ENCODE results near the gene HACE1.

DNA sequence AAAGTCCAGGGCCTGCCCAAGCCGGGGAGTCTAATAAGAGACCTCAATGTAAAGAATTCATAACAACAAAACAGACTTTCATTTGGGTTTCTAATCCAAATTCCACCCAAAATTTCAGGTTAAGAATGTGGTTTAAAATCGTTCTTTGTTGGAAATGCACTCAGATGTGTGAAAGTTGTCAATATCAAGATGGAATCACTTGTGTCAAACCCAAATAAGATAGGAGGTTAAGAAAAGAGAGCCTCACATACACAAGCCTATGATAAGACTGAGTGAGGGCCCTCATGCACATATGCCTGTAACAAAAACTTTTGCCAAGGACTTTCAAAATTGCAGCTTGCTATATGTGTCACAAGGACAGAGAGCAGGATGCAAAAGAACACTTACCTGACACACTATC, 145.7 kb downstream of the HACE1 start:
- TF ChIP-seq OSR1 (CRISPR knock-in tag; IDR thresholded peaks at IDR 0.05) (no peak), ZFP3 (CRISPR knock-in tag; IDR thresholded peaks at IDR 0.05) (no peak), RARB (CRISPR knock-in tag; IDR thresholded peaks at IDR 0.05) (no peak), ISL1 (CRISPR knock-in tag; IDR thresholded peaks at IDR 0.05) (no peak), SNAI2 (CRISPR knock-in tag; IDR thresholded peaks at IDR 0.05) (no peak), ZFP30 (CRISPR knock-in tag; IDR thresholded peaks at IDR 0.05) (no peak), GLIS3 (CRISPR knock-in tag; IDR thresholded peaks at IDR 0.05) (no peak), TOX (CRISPR knock-in tag; IDR thresholded peaks at IDR 0.05; ENCODE audit: borderline replicate concordance) (no peak), ZC3H10 (CRISPR knock-in tag; IDR thresholded peaks at IDR 0.05) (no peak), ZNF70 (CRISPR knock-in tag; IDR thresholded peaks at IDR 0.05) (no peak), CSDC2 (CRISPR knock-in tag; IDR thresholded peaks at IDR 0.05) (no peak)
- TF ChIP-seq, protein P1, sequence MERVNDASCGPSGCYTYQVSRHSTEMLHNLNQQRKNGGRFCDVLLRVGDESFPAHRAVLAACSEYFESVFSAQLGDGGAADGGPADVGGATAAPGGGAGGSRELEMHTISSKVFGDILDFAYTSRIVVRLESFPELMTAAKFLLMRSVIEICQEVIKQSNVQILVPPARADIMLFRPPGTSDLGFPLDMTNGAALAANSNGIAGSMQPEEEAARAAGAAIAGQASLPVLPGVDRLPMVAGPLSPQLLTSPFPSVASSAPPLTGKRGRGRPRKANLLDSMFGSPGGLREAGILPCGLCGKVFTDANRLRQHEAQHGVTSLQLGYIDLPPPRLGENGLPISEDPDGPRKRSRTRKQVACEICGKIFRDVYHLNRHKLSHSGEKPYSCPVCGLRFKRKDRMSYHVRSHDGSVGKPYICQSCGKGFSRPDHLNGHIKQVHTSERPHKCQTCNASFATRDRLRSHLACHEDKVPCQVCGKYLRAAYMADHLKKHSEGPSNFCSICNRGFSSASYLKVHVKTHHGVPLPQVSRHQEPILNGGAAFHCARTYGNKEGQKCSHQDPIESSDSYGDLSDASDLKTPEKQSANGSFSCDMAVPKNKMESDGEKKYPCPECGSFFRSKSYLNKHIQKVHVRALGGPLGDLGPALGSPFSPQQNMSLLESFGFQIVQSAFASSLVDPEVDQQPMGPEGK (CRISPR knock-in tag; IDR thresholded peaks at IDR 0.05; ENCODE audit: borderline replicate concordance), result no peak
- TF ChIP-seq, protein P2, sequence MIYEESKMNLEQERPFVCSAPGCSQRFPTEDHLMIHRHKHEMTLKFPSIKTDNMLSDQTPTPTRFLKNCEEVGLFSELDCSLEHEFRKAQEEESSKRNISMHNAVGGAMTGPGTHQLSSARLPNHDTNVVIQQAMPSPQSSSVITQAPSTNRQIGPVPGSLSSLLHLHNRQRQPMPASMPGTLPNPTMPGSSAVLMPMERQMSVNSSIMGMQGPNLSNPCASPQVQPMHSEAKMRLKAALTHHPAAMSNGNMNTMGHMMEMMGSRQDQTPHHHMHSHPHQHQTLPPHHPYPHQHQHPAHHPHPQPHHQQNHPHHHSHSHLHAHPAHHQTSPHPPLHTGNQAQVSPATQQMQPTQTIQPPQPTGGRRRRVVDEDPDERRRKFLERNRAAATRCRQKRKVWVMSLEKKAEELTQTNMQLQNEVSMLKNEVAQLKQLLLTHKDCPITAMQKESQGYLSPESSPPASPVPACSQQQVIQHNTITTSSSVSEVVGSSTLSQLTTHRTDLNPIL (CRISPR knock-in tag; IDR thresholded peaks at IDR 0.05; ENCODE audit: low read depth), result no peak
- TF ChIP-seq, protein P3, sequence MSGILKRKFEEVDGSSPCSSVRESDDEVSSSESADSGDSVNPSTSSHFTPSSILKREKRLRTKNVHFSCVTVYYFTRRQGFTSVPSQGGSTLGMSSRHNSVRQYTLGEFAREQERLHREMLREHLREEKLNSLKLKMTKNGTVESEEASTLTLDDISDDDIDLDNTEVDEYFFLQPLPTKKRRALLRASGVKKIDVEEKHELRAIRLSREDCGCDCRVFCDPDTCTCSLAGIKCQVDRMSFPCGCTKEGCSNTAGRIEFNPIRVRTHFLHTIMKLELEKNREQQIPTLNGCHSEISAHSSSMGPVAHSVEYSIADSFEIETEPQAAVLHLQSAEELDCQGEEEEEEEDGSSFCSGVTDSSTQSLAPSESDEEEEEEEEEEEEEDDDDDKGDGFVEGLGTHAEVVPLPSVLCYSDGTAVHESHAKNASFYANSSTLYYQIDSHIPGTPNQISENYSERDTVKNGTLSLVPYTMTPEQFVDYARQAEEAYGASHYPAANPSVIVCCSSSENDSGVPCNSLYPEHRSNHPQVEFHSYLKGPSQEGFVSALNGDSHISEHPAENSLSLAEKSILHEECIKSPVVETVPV (CRISPR knock-in tag; IDR thresholded peaks at IDR 0.05), result no peak

All from SK-N-SH treated with all-trans-retinoic acid at 6 μM for 48 hours (cell line).